Esophagus squamous epithelium (tissue), 4 donors: ENCODE results near the gene CTNNA1.

Experiments
- CTCF ChIP-seq, 6 experiments: fragments of 450-650 bp in 4 of 6; fragments of 200-600 bp in 2 of 6; sonication (generic) in 2 of 6; IDR thresholded peaks; one replicate each; pipeline ENCODE4 v1.5.1; 2016 to 2019; ENCODE audit warnings: antibody characterized with exemption in 6 of 6, mild to moderate bottlenecking in 4 of 6, moderate library complexity in 4 of 6
- POLR2A ChIP-seq, 4 donors: fragments of 450-650 bp; IDR thresholded peaks; one replicate each; pipeline ENCODE4 v1.6.1; 2017; ENCODE audit warnings: antibody characterized with exemption in 4 of 4, mild to moderate bottlenecking in 4 of 4, moderate library complexity in 3 of 4

DNA sequence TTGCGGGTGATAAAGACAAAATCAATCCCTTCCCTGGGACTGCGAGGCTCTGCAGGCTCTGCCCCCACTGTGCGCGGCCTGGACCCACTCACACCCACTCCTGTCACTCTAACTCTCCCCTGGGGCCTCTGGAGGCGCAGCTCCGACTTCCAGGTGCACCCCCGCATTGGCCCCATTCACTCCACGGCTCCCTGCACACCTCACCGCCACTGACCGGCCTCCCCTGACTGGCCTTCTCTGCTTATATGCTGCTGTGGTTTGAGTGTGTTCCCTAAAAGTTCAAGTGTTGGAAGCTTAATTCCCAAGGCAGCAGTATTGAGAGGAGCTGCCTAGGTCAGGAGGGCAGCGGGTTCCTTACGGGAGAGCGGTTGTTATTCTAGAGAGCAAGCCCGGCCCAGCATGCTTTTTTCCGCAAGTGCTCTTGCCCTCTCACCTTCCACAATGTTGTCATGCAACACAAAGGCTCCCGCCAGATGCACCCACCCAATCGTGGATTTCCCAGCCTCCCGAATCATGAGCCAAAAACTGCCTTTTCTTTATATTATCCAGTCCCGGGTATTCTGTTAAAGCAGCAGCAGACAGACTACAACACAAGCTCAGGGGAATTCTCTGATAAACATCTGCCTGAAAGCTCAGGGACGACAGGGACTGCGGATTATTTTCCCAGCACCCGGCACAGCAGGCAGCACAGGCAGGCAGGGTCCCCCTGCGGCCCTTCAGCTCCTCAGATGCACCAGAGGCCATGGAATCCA lies 195.4 kb downstream of the CTNNA1 start:
- no peak for TF ChIP-seq CTCF (IDR thresholded peaks at IDR 0.05)
- TF ChIP-seq POLR2A (IDR thresholded peaks at IDR 0.05), result no peak
